ENCODE results near the gene SLC12A3. TPM values are rescaled to one million over a fixed set of nuclear protein-coding genes. Genes with fewer than 3 reads are reported as not detected.

The SLC12A3 gene
- total RNA-seq, 1 donor from 2014 or later, result not detected

DNA sequence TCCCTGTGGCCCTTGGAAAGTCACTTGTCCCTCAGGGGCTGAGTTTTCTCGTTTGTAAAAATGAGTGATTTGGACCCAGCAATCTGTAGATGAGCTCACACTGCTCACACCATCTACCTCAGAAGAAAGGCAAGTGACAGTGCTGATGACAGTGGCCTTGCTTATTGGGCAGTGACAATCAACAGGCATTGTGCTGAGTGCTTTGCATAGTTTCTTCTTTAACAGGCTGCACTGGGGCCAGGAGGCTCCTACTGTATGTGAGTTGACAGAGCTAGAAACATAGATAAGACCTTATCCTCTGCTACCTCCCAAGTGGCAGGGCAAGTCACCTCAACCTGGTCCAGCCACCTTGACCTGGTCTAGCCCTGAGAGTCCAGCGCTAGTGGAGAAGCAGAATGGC is 29.7 kb upstream of the SLC12A3 start:
- Histone ChIP-seq H2AFZ (replicated peaks) (no peak overlapping the region), H3K27me3 (no peaks in the 10 kb centered on the region), H3K36me3 (no peaks in the 10 kb centered on the region), H3K79me2 (ENCODE audit: low read depth) (no peaks in the 10 kb centered on the region), H3K4me2 (no peak overlapping the region), H3F3A (ENCODE audit: low read depth) (no peaks in the 10 kb centered on the region), H3K27ac (no peak overlapping the region), H3K4me3 (no peak overlapping the region), H3K9ac (no peak overlapping the region), H4K20me1 (ENCODE audit: low read depth) (no peaks in the 10 kb centered on the region), H3K4me1 (no peaks in the 10 kb centered on the region), H3K9me3 (ENCODE audit: low read depth) (no peaks in the 10 kb centered on the region)
- H3K4me1 Mint-ChIP-seq, result no peaks in the 10 kb centered on the region
- peaks cover 38% of the 10 kb centered on the region for H3K36me3 Mint-ChIP-seq
- TF ChIP-seq EZH2phosphoT487 (IDR thresholded peaks at IDR 0.05), result no peak
- no peak for TF ChIP-seq EZH2 (IDR thresholded peaks at IDR 0.05)
- no peak for TF ChIP-seq CTCF (IDR thresholded peaks at IDR 0.05)
- no peak overlapping the region for H3K4me3 Mint-ChIP-seq
- H3K27me3 Mint-ChIP-seq (ENCODE audit: insufficient read depth, low read depth), result no peaks in the 10 kb centered on the region
- no peaks in the 10 kb centered on the region for H3K9me3 Mint-ChIP-seq
- no peak overlapping the region for H3K27ac Mint-ChIP-seq
- no peak for DNase-seq (ENCODE audit: low spot score)

DNA sequence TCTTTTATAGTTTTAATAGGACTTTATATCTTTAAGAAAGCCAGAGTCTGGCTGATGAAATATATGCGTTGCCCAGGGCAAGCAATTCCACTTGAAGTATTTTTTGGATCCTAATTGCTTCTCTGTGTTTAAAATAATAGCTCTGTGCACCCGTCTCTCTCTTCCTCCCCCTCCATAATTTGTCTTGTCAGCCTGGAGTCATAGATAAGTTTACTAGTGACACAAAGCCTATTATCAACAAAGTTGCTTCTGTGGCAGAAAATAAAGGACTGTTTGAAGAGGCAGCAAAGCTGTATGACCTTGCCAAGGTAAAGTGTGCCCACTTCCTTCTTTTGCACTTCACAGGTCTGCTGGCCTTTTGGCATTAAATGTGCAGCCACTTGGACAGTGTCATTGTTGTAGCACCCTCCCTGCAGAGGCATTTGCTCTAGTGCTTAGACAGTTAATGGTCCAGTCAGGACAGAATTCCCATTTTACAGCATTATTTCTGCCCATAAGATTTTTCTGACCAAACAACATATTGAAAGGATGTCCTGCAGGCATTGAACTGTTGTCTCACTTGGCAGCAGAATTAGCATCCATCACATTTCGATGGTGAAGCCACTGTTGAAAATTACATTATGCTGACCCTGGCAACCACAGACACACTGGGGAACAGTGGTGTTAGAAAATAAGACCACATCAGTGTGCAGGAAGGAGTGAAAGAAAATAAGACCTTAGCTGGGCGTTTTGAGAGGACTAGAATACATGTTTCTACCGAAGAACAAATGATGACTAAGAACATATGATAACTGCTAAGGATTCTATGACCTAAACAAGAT is 28.4 kb upstream of the SLC12A3 start:
- no peak for DNase-seq (ENCODE audit: low spot score)
- peaks cover 45% of the 10 kb centered on the region for H3K36me3 Mint-ChIP-seq
- TF ChIP-seq EZH2phosphoT487 (IDR thresholded peaks at IDR 0.05), result no peak
- no peak for TF ChIP-seq CTCF (IDR thresholded peaks at IDR 0.05)
- TF ChIP-seq EZH2 (IDR thresholded peaks at IDR 0.05), result no peak
- Histone ChIP-seq H3K4me1 (no peaks in the 10 kb centered on the region), H3K9ac (no peak overlapping the region), H2AFZ (replicated peaks) (no peak overlapping the region), H3K4me3 (no peak overlapping the region), H4K20me1 (ENCODE audit: low read depth) (no peaks in the 10 kb centered on the region), H3K36me3 (peaks cover under 1% of the 10 kb centered on the region), H3K79me2 (ENCODE audit: low read depth) (no peaks in the 10 kb centered on the region), H3K27me3 (no peaks in the 10 kb centered on the region), H3K27ac (no peak overlapping the region), H3F3A (ENCODE audit: low read depth) (no peaks in the 10 kb centered on the region), H3K9me3 (ENCODE audit: low read depth) (no peaks in the 10 kb centered on the region), H3K4me2 (no peak overlapping the region)
- H3K9me3 Mint-ChIP-seq, result no peaks in the 10 kb centered on the region
- H3K4me1 Mint-ChIP-seq, result peaks cover 6% of the 10 kb centered on the region
- H3K27me3 Mint-ChIP-seq (ENCODE audit: insufficient read depth, low read depth), result no peaks in the 10 kb centered on the region
- no peak overlapping the region for H3K27ac Mint-ChIP-seq
- H3K4me3 Mint-ChIP-seq, result no peak overlapping the region

DNA sequence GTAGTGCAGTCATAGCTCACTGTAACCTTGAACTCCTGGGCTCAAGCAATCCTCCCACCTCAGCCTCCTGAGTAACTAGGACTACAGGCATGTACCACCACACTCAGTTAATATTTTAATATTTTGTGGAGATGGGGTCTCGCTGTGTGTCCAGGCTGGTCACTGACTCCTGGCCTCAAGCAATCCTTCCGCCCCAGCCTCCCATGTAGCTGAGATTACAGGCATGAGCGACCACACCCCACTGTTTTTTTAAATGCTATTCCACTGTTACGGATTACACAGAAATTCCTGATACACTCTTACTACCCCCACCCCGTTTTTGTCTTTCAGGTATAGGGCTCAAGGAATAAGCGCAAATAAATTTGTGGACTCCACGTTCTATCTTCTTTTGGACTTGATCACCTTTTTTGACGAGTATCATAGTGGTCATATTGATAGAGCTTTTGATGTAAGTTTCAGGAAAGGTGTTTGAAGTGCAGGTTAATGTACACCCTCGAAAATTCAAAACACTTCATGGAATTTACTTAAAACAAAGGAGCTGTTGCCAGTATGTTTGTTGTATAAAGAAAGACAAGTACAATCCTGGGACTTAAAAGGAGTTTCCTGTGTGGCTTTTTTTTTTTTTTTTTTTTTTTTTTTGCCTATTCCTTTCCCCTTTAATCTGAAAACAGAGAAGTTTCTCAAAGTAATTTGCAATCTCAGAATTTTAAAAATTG is 26.2 kb upstream of the SLC12A3 start:
- Histone ChIP-seq H3K9ac (no peak overlapping the region), H3K36me3 (peaks cover 4% of the 10 kb centered on the region), H3K27me3 (no peaks in the 10 kb centered on the region), H3K9me3 (ENCODE audit: low read depth) (no peaks in the 10 kb centered on the region), H2AFZ (replicated peaks) (no peak overlapping the region), H3F3A (ENCODE audit: low read depth) (no peaks in the 10 kb centered on the region), H3K79me2 (ENCODE audit: low read depth) (no peaks in the 10 kb centered on the region), H3K4me2 (no peak overlapping the region), H3K4me1 (no peaks in the 10 kb centered on the region), H4K20me1 (ENCODE audit: low read depth) (no peaks in the 10 kb centered on the region), H3K4me3 (no peak overlapping the region), H3K27ac (no peak overlapping the region)
- Mint-ChIP-seq H3K36me3 (peaks cover 46% of the 10 kb centered on the region), H3K9me3 (no peaks in the 10 kb centered on the region), H3K27ac (no peak overlapping the region), H3K27me3 (ENCODE audit: insufficient read depth, low read depth) (no peaks in the 10 kb centered on the region), H3K4me3 (no peak overlapping the region), H3K4me1 (peaks cover 6% of the 10 kb centered on the region)
- TF ChIP-seq EZH2 (IDR thresholded peaks at IDR 0.05) (no peak), EZH2phosphoT487 (IDR thresholded peaks at IDR 0.05) (no peak), CTCF (IDR thresholded peaks at IDR 0.05) (no peak)
- no peak for DNase-seq (ENCODE audit: low spot score)
